ENCODE results near the gene DCC.
A peak's percentile ranks its signal among the peaks of the same experiment; 100 is the strongest.

The DCC gene

DNA sequence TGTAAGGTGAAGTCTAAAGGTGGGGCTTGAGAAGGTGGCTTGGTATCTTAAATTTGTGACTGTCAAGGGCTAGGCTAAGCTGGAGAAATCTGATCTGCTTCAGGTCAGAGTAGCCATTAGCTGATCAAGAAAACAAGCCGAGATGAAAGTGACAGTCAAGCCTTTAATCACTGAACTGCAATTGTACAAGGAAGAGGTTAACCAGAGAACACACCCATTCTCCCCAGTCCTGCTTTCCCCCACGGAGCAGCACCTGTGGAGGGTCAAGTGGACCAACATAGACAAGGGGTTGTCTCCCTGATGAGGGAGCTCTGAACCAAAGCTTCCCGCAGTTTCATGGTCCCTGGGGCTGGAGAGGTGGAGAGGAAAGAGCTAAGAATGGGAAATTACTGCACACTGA, 901.2 kb downstream of the DCC start:
- peaks cover 22% of the 10 kb centered on the region for H3K4me1 Mint-ChIP-seq
- no peaks in the 10 kb centered on the region for H3K36me3 Mint-ChIP-seq (ENCODE audit: low read depth)
- TF ChIP-seq, protein P1, sequence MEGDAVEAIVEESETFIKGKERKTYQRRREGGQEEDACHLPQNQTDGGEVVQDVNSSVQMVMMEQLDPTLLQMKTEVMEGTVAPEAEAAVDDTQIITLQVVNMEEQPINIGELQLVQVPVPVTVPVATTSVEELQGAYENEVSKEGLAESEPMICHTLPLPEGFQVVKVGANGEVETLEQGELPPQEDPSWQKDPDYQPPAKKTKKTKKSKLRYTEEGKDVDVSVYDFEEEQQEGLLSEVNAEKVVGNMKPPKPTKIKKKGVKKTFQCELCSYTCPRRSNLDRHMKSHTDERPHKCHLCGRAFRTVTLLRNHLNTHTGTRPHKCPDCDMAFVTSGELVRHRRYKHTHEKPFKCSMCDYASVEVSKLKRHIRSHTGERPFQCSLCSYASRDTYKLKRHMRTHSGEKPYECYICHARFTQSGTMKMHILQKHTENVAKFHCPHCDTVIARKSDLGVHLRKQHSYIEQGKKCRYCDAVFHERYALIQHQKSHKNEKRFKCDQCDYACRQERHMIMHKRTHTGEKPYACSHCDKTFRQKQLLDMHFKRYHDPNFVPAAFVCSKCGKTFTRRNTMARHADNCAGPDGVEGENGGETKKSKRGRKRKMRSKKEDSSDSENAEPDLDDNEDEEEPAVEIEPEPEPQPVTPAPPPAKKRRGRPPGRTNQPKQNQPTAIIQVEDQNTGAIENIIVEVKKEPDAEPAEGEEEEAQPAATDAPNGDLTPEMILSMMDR (IDR thresholded peaks at IDR 0.05): no peak
- DNase-seq: no peak
- H3K27me3 Mint-ChIP-seq (ENCODE audit: low read depth, poor library complexity): no peaks in the 10 kb centered on the region
- peak overlapping the region; percentile 0 for H3K4me3 Mint-ChIP-seq
- H3K27ac Mint-ChIP-seq: peak overlapping the region; percentile 79
- no peaks in the 10 kb centered on the region for H3K9me3 Mint-ChIP-seq

DNA sequence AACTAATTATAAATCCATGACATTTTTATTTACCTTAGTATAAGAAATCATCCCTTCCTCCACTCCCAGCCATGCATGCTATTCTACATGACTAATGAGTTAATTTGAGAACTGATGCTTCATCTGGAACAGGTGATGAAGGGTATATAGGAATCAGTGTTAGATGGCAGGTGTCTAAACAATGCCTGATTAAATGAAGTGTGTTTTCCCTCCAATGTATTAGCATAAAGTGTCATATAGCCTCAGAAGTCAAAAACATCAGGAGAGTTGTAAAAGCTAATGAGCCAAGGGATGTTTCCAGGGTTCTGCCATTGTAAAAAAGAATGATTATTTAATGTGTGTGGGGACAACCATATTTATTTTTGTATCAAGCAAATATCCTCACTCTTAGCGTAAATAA, 913.8 kb downstream of the DCC start:
- DNase-seq: no peak
- no peak overlapping the region for H3K27ac Mint-ChIP-seq
- TF ChIP-seq, protein P1 (IDR thresholded peaks at IDR 0.05): no peak
- H3K4me1 Mint-ChIP-seq: no peaks in the 10 kb centered on the region
- no peaks in the 10 kb centered on the region for H3K36me3 Mint-ChIP-seq (ENCODE audit: low read depth)
- H3K9me3 Mint-ChIP-seq: no peaks in the 10 kb centered on the region
- H3K4me3 Mint-ChIP-seq: no peak overlapping the region
- peaks cover 3% of the 10 kb centered on the region for H3K27me3 Mint-ChIP-seq (ENCODE audit: low read depth, poor library complexity)

DNA sequence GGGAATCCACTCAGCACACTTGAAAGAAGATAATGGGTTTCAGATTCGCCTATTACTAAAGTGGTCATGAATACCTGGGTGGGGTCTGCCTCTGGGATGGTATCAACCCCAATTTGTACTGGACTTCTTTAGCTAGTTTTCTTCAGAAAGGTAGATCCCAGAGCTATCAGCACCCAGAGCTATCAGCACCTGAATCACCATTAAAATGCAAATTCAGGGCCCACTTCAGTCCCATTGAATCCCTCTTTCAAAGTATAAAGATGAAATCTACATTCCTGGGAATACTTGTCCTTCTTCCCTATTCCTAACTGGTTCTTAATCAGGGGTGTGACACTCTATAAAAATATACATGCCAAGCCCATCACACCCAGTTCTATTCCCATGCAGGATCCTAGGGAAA, 914.3 kb downstream of the DCC start:
- Mint-ChIP-seq H3K27ac (no peak overlapping the region), H3K9me3 (no peaks in the 10 kb centered on the region), H3K4me3 (no peak overlapping the region), H3K4me1 (no peaks in the 10 kb centered on the region), H3K36me3 (ENCODE audit: low read depth) (no peaks in the 10 kb centered on the region), H3K27me3 (ENCODE audit: low read depth, poor library complexity) (peaks cover 3% of the 10 kb centered on the region)
- TF ChIP-seq, protein P1 (IDR thresholded peaks at IDR 0.05): no peak
- no peak for DNase-seq

DNA sequence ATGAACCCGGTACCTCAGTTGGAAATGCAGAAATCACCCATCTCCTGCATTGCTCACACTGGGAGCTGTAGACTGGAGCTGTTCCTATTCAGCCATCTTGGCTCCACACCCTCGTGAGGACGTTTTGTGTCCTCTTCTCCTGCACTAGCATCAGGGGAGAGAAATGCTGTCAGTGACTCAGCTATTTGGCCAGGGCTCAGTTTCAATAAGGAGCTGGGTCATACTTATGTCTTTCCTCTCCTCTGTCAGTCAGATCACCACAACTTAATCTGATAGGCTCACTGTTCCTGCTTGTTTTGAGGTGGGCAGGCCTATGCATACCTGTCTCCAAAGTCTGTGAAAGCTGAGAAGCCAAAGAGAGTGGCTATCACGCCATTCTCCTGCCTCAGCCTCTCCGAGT, 921.2 kb downstream of the DCC start:
- no peak for DNase-seq
- Mint-ChIP-seq H3K4me3 (no peak overlapping the region), H3K27me3 (ENCODE audit: low read depth, poor library complexity) (peaks cover 4% of the 10 kb centered on the region), H3K36me3 (ENCODE audit: low read depth) (no peaks in the 10 kb centered on the region), H3K9me3 (peaks cover 26% of the 10 kb centered on the region), H3K4me1 (no peaks in the 10 kb centered on the region), H3K27ac (no peak overlapping the region)
- TF ChIP-seq, protein P1 (IDR thresholded peaks at IDR 0.05): no peak

DNA sequence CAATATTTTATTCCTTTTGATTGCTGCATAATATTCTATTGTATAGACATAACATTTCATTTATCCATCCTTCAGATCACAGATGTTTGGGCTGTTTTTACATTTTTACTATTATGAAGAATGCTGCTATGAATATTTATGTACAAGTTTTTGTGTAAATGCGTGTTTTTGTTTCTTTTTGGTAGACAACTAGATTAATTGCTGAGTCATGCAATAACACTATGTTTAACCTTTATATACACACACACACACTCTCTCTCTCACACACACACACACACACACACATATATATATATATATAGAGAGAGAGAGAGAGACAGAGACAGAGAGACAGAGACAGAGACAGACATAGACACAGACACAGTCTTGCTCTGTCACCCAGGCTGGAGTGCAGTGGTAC, 926.9 kb downstream of the DCC start:
- Mint-ChIP-seq H3K4me1 (no peaks in the 10 kb centered on the region), H3K27ac (no peak overlapping the region), H3K9me3 (peaks cover 6% of the 10 kb centered on the region), H3K36me3 (ENCODE audit: low read depth) (no peaks in the 10 kb centered on the region), H3K27me3 (ENCODE audit: low read depth, poor library complexity) (peaks cover 4% of the 10 kb centered on the region), H3K4me3 (no peak overlapping the region)
- no peak for DNase-seq
- TF ChIP-seq, protein P1 (IDR thresholded peaks at IDR 0.05): no peak

DNA sequence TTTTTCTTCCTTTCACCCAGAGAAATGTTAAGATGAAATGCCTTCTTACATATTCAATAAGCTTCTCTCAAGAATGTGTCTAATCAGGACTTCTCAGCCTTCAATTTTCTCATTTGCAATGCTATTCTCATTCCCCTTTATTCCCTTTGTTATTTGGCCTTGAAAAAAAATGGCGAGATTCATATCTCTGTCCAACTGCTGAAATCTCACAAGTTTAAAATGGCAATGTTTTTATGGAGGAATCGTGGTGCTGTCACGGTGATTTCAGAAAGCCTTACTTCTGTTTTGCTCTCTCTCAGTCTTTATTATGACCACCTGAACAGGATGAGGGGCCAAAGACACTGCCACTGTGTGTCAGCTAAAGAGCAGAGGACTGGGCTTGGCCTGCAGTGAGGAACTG, 928.5 kb downstream of the DCC start:
- H3K27me3 Mint-ChIP-seq (ENCODE audit: low read depth, poor library complexity): peaks cover 4% of the 10 kb centered on the region
- no peaks in the 10 kb centered on the region for H3K9me3 Mint-ChIP-seq
- no peaks in the 10 kb centered on the region for H3K4me1 Mint-ChIP-seq
- no peak overlapping the region for H3K4me3 Mint-ChIP-seq
- no peak for DNase-seq
- H3K36me3 Mint-ChIP-seq (ENCODE audit: low read depth): no peaks in the 10 kb centered on the region
- TF ChIP-seq, protein P1 (IDR thresholded peaks at IDR 0.05): no peak
- H3K27ac Mint-ChIP-seq: no peak overlapping the region

All from nephron progenitor cell (in vitro differentiated cells).